K562 (cell line): Measurements from ENCODE around the gene CLTC. TPM values are rescaled to one million over a fixed set of nuclear protein-coding genes. Genes with fewer than 3 reads are reported as not detected.

Experiments
- ATAC-seq: fragments of 200-7000 bp; cut with Tn5 transposase; 3 replicates; pipeline ENCODE4 v1.9.1; 2020; ENCODE audit warnings: moderate library complexity
- BruUV-seq: library from RNA; stranded (reverse); fragments of 400-500 nt; replicated peaks from 2 replicates; lab custom pipeline; 2021; lab: Mats Ljungman, UMichigan
- CTCF ChIA-PET: fragments of 300-600 bp; formaldehyde crosslinking; extraction: SDS; loops from one replicate; lab custom pipeline; 2021; ENCODE audit warnings: low intra/inter-chr PET ratio; lab: Yijun Ruan, JAX
- POLR2A ChIA-PET: fragments of 300-600, 350-650 bp; sonication (Branson Sonifier 250); formaldehyde crosslinking; extraction: SDS; loops from one replicate; lab custom pipeline; 2021; ENCODE audit warnings: antibody characterized with exemption, inconsistent platforms; lab: Yijun Ruan, JAX
- DNase-seq, 4 experiments: peaks; one replicate each; pipeline versions ENCODE4 v3.0.0 to v3.0.0-alpha.2; 2011 to 2018; ENCODE audit warnings: low spot score in 3 of 4, mixed read lengths in 3 of 4; ENCODE audit errors: extremely low read depth in 1 of 4
- FAIRE-seq: peaks from 2 replicates; lab custom pipeline; 2011; peaks lifted over from hg19 to GRCh38; lab: Jason Lieb, UNC
- H2AFZ ChIP-seq: 2 replicates; pipeline ENCODE4 v1.6.0; 2011; ENCODE audit warnings: low read depth, low read length, control low read depth, inconsistent platforms
- H3K27ac ChIP-seq: fragments of 200-600 bp; 3 replicates; pipeline ENCODE4 v1.8.0; 2011; ENCODE audit warnings: low read depth, mild to moderate bottlenecking, control low read depth, inconsistent platforms, low read length, moderate library complexity, mixed read lengths; ENCODE audit errors: extremely low read depth
- H3K27me3 ChIP-seq, 2 experiments: fragments of 300-600 bp in 1 of 2; 2 replicates in 1 of 2; 3 replicates in 1 of 2; pipeline versions ENCODE4 v1.6.0 to v1.8.0; 2011; ENCODE audit warnings: inconsistent platforms in 2 of 2, low read length in 2 of 2, mild to moderate bottlenecking in 1 of 2, mixed read lengths in 1 of 2, moderate library complexity in 1 of 2; ENCODE audit not compliant: control insufficient read depth in 2 of 2, insufficient read depth in 2 of 2
- H3K36me3 ChIP-seq: fragments of 300-600 bp; 3 replicates; pipeline ENCODE4 v1.8.0; 2011; ENCODE audit warnings: mild to moderate bottlenecking, low read length, inconsistent platforms; ENCODE audit not compliant: control insufficient read depth, insufficient read depth
- H3K4me1 ChIP-seq, 2 experiments: fragments of 200-600 bp in 1 of 2; replicated peaks in 1 of 2; 2 replicates in 1 of 2; 3 replicates in 1 of 2; pipeline versions ENCODE4 v1.5.1 to v1.8.0; 2011; ENCODE audit warnings: inconsistent platforms in 2 of 2, low read length in 2 of 2, mild to moderate bottlenecking in 1 of 2, mixed read lengths in 1 of 2, moderate library complexity in 1 of 2; ENCODE audit not compliant: control insufficient read depth in 2 of 2, insufficient read depth in 2 of 2
- H3K4me2 ChIP-seq: 2 replicates; pipeline ENCODE4 v1.6.1; 2011; ENCODE audit warnings: low read length, control low read depth, inconsistent platforms, mixed read lengths; ENCODE audit not compliant: insufficient read depth
- H3K4me3 ChIP-seq: fragments of 200-600 bp; sonication (generic), shearing (Covaris generic); 2 replicates; pipeline ENCODE4 v1.5.1; 2016; ENCODE audit warnings: control low read depth, inconsistent platforms
- H3K79me2 ChIP-seq: fragments of 200-600 bp; 3 replicates; pipeline ENCODE4 v1.8.0; 2011; ENCODE audit warnings: low read length, inconsistent platforms; ENCODE audit not compliant: control insufficient read depth, insufficient read depth
- H3K9ac ChIP-seq, 2 experiments: 2 replicates each; pipeline versions ENCODE4 v1.6.0 to v1.6.1; 2011; ENCODE audit warnings: low read depth in 2 of 2, low read length in 2 of 2, control low read depth in 1 of 2, inconsistent platforms in 1 of 2, mild to moderate bottlenecking in 1 of 2, mixed read lengths in 1 of 2; ENCODE audit not compliant: insufficient read depth in 1 of 2
- H3K9me1 ChIP-seq: one replicate; pipeline ENCODE4 v1.6.0; 2011; ENCODE audit warnings: inconsistent platforms, mild to moderate bottlenecking, low read length, moderate library complexity; ENCODE audit not compliant: control insufficient read depth, insufficient read depth
- H3K9me3 ChIP-seq: replicated peaks from 2 replicates; pipeline ENCODE4 v1.5.1; 2011; ENCODE audit warnings: low read depth, low read length, inconsistent platforms; ENCODE audit not compliant: control insufficient read depth, insufficient read depth
- H4K20me1 ChIP-seq: replicated peaks from 2 replicates; pipeline ENCODE4 v1.6.1; 2011; ENCODE audit warnings: low read length, inconsistent platforms, mixed read lengths; ENCODE audit not compliant: control insufficient read depth, insufficient read depth
- PURB ChIP-seq: sonication (generic); formaldehyde crosslinking; IDR thresholded peaks from 2 replicates; pipeline ENCODE4 v1.9.0; 2021; ENCODE audit warnings: low read depth, mild to moderate bottlenecking, missing genetic modification reagents
- ZNF445 ChIP-seq: fragments of 250-450 bp; sonication (Bioruptor Pico); IDR thresholded peaks from 2 replicates; pipeline ENCODE4 v1.4.0; 2020; ENCODE audit warnings: low read depth, mild to moderate bottlenecking, moderate library complexity
- WGBS: fragments of 100-300 bp; shearing (Covaris generic); methylation state at CpG from one replicate; pipeline ENCODE4 v1.1.6; 2016; ENCODE audit warnings: low coverage, mixed read lengths; ENCODE audit not compliant: insufficient coverage; ENCODE audit errors: missing lambda C conversion rate; 5-methylcytosine and 5-hydroxymethylcytosine counted together
- in situ Hi-C: fragments of 300-500 bp; cut with MboI; formaldehyde crosslinking; loops from 4 replicates; pipeline ENCODE4 v1.15.0; 2018; ENCODE audit warnings: inconsistent platforms, mixed read lengths
- intact Hi-C: fragments of 100-400 bp; cut with micrococcal nuclease; formaldehyde crosslinking; loops from 2 replicates; pipeline ENCODE4 v1.14.2; 2022
- polyA plus RNA-seq, 8 experiments: library from polyadenylated mRNA; depleted of rRNA in 4 of 8; stranded (reverse) in 5 of 8; unstranded in 3 of 8; fragments of >200 nt; fragmentation: Nextera tagmentation in 2 of 8; fragmentation: Illumina TruSeq in 1 of 8; extraction: Ambion mirVana in 2 of 8; extraction: Trizol in 1 of 8; gene quantifications; 2 replicates each; pipeline versions ENCODE4 v1.2.1 to v1.2.3, GENCODE V29; 2011 to 2014; ENCODE audit warnings: inconsistent platforms in 1 of 8, missing spikeins in 1 of 8
- total RNA-seq, 7 experiments: library from RNA; depleted of rRNA in 6 of 7; stranded (reverse); fragments of >200 nt in 6 of 7; fragmentation: Illumina TruSeq in 2 of 7; extraction: Trizol in 2 of 7; gene quantifications; 2 replicates each; pipeline versions ENCODE4 v1.2.1 to v1.2.3, GENCODE V29; 2011 to 2021; ENCODE audit warnings: low replicate concordance in 1 of 7
- TF ChIP-seq, protein P1 (sequence below): fragments of 450-650 bp; IDR thresholded peaks from 2 replicates; pipeline ENCODE4 v1.6.1; 2018; ENCODE audit warnings: mild to moderate bottlenecking, low read depth; ENCODE audit not compliant: partially characterized antibody
- TF ChIP-seq, protein P2 (sequence below): fragments of 450-650 bp; IDR thresholded peaks from 2 replicates; pipeline ENCODE4 v1.6.1; 2016; ENCODE audit warnings: mild to moderate bottlenecking, moderate library complexity
- TF ChIP-seq, protein P3 (sequence below): fragments of 250-450 bp; sonication (Bioruptor Pico); IDR thresholded peaks from 2 replicates; pipeline ENCODE4 v1.5.0; 2022; ENCODE audit warnings: mild to moderate bottlenecking

The CLTC gene
- total and polyA plus RNA-seq, 9 of the 15 experiments (the other 6 are each of a cell fraction or from before 2014, with no cell fraction given): 115 to 267 (median 174) TPM

DNA sequence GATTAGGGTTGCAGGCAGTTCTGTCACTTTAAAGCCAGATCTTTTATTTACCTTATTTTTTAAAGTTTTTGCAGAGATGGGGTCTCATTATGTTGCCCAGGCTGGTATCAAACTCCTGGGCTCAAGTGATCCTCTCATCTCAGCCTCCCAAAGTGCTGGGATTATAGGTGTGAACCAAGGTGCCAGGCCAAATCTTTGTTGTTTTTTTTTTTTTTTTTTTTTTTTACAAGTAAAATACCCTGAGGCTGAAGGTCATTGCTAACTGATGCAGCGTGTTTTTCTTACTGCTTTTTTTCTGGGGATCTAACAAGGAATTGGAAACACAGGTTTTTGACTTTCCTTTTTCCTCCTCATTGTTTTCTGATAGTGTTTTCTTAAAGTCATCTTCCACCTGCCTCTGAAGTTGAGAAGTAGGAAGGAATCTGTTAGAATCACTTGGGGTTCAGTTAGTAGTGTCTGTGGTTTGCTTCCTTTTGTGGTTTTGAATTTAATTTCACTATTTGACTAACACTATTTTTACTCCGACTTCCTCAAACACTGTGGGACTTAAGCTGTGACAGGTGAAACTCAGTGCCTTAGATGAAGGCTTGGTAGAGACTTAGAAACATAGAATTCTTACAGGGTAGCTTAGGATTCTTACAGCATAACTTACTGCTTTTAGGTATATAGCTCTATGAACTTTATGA lies 22.2 kb downstream of the CLTC start:
- no peak overlapping the region for H3K4me3 ChIP-seq
- peaks cover 50% of the 10 kb centered on the region for H3K36me3 ChIP-seq
- no peak overlapping the region for H3K9ac ChIP-seq
- BruUV-seq: no TSS peak
- peaks cover 21% of the 10 kb centered on the region for H4K20me1 ChIP-seq
- no peaks in the 10 kb centered on the region for H3K27me3 ChIP-seq
- no peak for FAIRE-seq
- H3K9me1 ChIP-seq: no peaks in the 10 kb centered on the region
- intact Hi-C loops (no loop called here), in situ Hi-C loops (loop anchor here (10.0 kb wide), 1 partner anchor 337 kb away; no protein-coding TSS in a partner anchor)
- ChIA-PET POLR2A (interaction anchor here (0.8 to 0.9 kb wide), 3 partner anchors 8 to 29 kb away, joined by 3 to 4 read pairs (median 3); partner anchors contain the start of gene CLTC), CTCF (no interaction called here)
- WGBS: 65% methylated on average over 2 of the region's 2 CpGs
- ATAC-seq: 0 out of 3 replicates have a peak, but pooled peaks have one; percentile 17
- peaks cover 3 to 7% of the 10 kb centered on the region in 2 experiments for H3K4me1 ChIP-seq
- H3K79me2 ChIP-seq: peaks cover 97% of the 10 kb centered on the region
- no peak overlapping the region for H3K27ac ChIP-seq
- no peak overlapping the region for H3K4me2 ChIP-seq
- H2AFZ ChIP-seq: no peak overlapping the region
- no peaks in the 10 kb centered on the region for H3K9me3 ChIP-seq
- no peak for DNase-seq
- no peak for TF ChIP-seq ZNF445 (CRISPR knock-in tag)
- TF ChIP-seq, protein P1, sequence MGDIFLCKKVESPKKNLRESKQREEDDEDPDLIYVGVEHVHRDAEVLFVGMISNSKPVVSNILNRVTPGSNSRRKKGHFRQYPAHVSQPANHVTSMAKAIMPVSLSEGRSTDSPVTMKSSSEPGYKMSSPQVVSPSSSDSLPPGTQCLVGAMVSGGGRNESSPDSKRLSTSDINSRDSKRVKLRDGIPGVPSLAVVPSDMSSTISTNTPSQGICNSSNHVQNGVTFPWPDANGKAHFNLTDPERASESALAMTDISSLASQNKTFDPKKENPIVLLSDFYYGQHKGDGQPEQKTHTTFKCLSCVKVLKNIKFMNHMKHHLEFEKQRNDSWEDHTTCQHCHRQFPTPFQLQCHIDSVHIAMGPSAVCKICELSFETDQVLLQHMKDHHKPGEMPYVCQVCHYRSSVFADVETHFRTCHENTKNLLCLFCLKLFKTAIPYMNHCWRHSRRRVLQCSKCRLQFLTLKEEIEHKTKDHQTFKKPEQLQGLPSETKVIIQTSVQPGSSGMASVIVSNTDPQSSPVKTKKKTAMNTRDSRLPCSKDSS: no peak
- TF ChIP-seq, protein P2, sequence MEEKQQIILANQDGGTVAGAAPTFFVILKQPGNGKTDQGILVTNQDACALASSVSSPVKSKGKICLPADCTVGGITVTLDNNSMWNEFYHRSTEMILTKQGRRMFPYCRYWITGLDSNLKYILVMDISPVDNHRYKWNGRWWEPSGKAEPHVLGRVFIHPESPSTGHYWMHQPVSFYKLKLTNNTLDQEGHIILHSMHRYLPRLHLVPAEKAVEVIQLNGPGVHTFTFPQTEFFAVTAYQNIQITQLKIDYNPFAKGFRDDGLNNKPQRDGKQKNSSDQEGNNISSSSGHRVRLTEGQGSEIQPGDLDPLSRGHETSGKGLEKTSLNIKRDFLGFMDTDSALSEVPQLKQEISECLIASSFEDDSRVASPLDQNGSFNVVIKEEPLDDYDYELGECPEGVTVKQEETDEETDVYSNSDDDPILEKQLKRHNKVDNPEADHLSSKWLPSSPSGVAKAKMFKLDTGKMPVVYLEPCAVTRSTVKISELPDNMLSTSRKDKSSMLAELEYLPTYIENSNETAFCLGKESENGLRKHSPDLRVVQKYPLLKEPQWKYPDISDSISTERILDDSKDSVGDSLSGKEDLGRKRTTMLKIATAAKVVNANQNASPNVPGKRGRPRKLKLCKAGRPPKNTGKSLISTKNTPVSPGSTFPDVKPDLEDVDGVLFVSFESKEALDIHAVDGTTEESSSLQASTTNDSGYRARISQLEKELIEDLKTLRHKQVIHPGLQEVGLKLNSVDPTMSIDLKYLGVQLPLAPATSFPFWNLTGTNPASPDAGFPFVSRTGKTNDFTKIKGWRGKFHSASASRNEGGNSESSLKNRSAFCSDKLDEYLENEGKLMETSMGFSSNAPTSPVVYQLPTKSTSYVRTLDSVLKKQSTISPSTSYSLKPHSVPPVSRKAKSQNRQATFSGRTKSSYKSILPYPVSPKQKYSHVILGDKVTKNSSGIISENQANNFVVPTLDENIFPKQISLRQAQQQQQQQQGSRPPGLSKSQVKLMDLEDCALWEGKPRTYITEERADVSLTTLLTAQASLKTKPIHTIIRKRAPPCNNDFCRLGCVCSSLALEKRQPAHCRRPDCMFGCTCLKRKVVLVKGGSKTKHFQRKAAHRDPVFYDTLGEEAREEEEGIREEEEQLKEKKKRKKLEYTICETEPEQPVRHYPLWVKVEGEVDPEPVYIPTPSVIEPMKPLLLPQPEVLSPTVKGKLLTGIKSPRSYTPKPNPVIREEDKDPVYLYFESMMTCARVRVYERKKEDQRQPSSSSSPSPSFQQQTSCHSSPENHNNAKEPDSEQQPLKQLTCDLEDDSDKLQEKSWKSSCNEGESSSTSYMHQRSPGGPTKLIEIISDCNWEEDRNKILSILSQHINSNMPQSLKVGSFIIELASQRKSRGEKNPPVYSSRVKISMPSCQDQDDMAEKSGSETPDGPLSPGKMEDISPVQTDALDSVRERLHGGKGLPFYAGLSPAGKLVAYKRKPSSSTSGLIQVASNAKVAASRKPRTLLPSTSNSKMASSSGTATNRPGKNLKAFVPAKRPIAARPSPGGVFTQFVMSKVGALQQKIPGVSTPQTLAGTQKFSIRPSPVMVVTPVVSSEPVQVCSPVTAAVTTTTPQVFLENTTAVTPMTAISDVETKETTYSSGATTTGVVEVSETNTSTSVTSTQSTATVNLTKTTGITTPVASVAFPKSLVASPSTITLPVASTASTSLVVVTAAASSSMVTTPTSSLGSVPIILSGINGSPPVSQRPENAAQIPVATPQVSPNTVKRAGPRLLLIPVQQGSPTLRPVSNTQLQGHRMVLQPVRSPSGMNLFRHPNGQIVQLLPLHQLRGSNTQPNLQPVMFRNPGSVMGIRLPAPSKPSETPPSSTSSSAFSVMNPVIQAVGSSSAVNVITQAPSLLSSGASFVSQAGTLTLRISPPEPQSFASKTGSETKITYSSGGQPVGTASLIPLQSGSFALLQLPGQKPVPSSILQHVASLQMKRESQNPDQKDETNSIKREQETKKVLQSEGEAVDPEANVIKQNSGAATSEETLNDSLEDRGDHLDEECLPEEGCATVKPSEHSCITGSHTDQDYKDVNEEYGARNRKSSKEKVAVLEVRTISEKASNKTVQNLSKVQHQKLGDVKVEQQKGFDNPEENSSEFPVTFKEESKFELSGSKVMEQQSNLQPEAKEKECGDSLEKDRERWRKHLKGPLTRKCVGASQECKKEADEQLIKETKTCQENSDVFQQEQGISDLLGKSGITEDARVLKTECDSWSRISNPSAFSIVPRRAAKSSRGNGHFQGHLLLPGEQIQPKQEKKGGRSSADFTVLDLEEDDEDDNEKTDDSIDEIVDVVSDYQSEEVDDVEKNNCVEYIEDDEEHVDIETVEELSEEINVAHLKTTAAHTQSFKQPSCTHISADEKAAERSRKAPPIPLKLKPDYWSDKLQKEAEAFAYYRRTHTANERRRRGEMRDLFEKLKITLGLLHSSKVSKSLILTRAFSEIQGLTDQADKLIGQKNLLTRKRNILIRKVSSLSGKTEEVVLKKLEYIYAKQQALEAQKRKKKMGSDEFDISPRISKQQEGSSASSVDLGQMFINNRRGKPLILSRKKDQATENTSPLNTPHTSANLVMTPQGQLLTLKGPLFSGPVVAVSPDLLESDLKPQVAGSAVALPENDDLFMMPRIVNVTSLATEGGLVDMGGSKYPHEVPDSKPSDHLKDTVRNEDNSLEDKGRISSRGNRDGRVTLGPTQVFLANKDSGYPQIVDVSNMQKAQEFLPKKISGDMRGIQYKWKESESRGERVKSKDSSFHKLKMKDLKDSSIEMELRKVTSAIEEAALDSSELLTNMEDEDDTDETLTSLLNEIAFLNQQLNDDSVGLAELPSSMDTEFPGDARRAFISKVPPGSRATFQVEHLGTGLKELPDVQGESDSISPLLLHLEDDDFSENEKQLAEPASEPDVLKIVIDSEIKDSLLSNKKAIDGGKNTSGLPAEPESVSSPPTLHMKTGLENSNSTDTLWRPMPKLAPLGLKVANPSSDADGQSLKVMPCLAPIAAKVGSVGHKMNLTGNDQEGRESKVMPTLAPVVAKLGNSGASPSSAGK: no peak
- no peak for TF ChIP-seq PURB
- TF ChIP-seq, protein P3, sequence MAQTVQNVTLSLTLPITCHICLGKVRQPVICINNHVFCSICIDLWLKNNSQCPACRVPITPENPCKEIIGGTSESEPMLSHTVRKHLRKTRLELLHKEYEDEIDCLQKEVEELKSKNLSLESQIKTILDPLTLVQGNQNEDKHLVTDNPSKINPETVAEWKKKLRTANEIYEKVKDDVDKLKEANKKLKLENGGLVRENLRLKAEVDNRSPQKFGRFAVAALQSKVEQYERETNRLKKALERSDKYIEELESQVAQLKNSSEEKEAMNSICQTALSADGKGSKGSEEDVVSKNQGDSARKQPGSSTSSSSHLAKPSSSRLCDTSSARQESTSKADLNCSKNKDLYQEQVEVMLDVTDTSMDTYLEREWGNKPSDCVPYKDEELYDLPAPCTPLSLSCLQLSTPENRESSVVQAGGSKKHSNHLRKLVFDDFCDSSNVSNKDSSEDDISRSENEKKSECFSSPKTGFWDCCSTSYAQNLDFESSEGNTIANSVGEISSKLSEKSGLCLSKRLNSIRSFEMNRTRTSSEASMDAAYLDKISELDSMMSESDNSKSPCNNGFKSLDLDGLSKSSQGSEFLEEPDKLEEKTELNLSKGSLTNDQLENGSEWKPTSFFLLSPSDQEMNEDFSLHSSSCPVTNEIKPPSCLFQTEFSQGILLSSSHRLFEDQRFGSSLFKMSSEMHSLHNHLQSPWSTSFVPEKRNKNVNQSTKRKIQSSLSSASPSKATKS (CRISPR knock-in tag): no peak
